22Rv1 (cell line): ENCODE results near the gene EMX2.

Experiments
- CTCF ChIP-seq: fragments of 450-650 bp; IDR thresholded peaks from 2 replicates; pipeline ENCODE4 v1.5.1; 2017; ENCODE audit warnings: mild to moderate bottlenecking
- ZFX ChIP-seq: fragments of 450-650 bp; IDR thresholded peaks from 2 replicates; pipeline ENCODE4 v1.6.1; 2017; ENCODE audit warnings: antibody characterized with exemption, borderline replicate concordance

- TF ChIP-seq CTCF (no peak), ZFX (no peak)
These were observed 22.5 kb downstream of the EMX2 start for GRCh38 chr10:117565068-117565467.
